Liver (tissue), 9 donors: ENCODE results near the gene NAT8L. TPM values are rescaled to one million over a fixed set of nuclear protein-coding genes. Genes with fewer than 3 reads are reported as not detected.
A peak's percentile ranks its signal among the peaks of the same experiment; 100 is the strongest.

Experiments used
- DNase-seq: peaks from one replicate; pipeline ENCODE4 v3.0.0-alpha.2; 2017; ENCODE audit warnings: low spot score
- H3K27ac ChIP-seq, 2 donors: one replicate each; pipeline ENCODE4 v1.7.0; 2013; ENCODE audit warnings: inconsistent platforms in 2 of 2, low read length in 2 of 2, control low read depth in 1 of 2, low read depth in 1 of 2, mild to moderate bottlenecking in 1 of 2
- H3K27me3 ChIP-seq, 4 donors: one replicate each; pipeline versions ENCODE4 v1.6.1 to v1.7.0; 2013; ENCODE audit warnings: low read length in 3 of 4, inconsistent platforms in 1 of 4, mild to moderate bottlenecking in 1 of 4, moderate library complexity in 1 of 4; ENCODE audit not compliant: control insufficient read depth in 4 of 4, insufficient read depth in 4 of 4
- H3K36me3 ChIP-seq, 4 donors: one replicate each; pipeline versions ENCODE4 v1.6.1 to v1.7.0; 2013; ENCODE audit warnings: low read length in 3 of 4, mild to moderate bottlenecking in 3 of 4, low read depth in 1 of 4, moderate library complexity in 1 of 4; ENCODE audit not compliant: control insufficient read depth in 4 of 4, insufficient read depth in 3 of 4
- H3K4me1 ChIP-seq, 4 donors: one replicate each; pipeline versions ENCODE4 v1.6.1 to v1.7.0; 2013; ENCODE audit warnings: low read length in 3 of 4, mild to moderate bottlenecking in 3 of 4, moderate library complexity in 1 of 4; ENCODE audit not compliant: control insufficient read depth in 4 of 4, insufficient read depth in 4 of 4
- H3K4me3 ChIP-seq, 3 donors: one replicate each; pipeline versions ENCODE4 v1.6.1 to v1.7.0; 2013; ENCODE audit warnings: low read length in 3 of 3, control low read depth in 1 of 3, low read depth in 1 of 3, mild to moderate bottlenecking in 1 of 3
- H3K9ac ChIP-seq, 2 donors: one replicate each; pipeline ENCODE4 v1.7.0; 2013; ENCODE audit warnings: low read length in 2 of 2, mild to moderate bottlenecking in 2 of 2, moderate library complexity in 2 of 2, control low read depth in 1 of 2, low read depth in 1 of 2
- H3K9me3 ChIP-seq, 4 donors: one replicate each; pipeline versions ENCODE4 v1.6.1 to v1.7.0; 2013; ENCODE audit warnings: low read length in 3 of 4; ENCODE audit not compliant: control insufficient read depth in 4 of 4
- EGR1 ChIP-seq, 2 donors: IDR thresholded peaks; 2 replicates each; pipeline ENCODE4 v1.6.1; 2016 to 2018; ENCODE audit warnings: antibody characterized with exemption in 2 of 2, low read depth in 2 of 2
- FOXA1 ChIP-seq: IDR thresholded peaks from 2 replicates; pipeline ENCODE4 v1.6.1; 2016; ENCODE audit warnings: antibody characterized with exemption
- FOXA2 ChIP-seq: IDR thresholded peaks from 2 replicates; pipeline ENCODE4 v1.6.1; 2016; ENCODE audit warnings: antibody characterized with exemption
- GABPA ChIP-seq, 2 donors: IDR thresholded peaks in 1 of 2; conservative IDR thresholded peaks in 1 of 2; 2 replicates each; pipeline ENCODE4 v1.6.1; 2016; ENCODE audit warnings: antibody characterized with exemption in 2 of 2, mild to moderate bottlenecking in 1 of 2, moderate library complexity in 1 of 2
- HNF4A ChIP-seq, 2 donors: conservative IDR thresholded peaks; 2 replicates each; pipeline ENCODE4 v1.6.1; 2016; ENCODE audit warnings: antibody characterized with exemption in 2 of 2, mild to moderate bottlenecking in 2 of 2
- HNF4G ChIP-seq: IDR thresholded peaks from 2 replicates; pipeline ENCODE4 v1.6.1; 2016; ENCODE audit warnings: antibody characterized with exemption
- JUND ChIP-seq, 2 donors: IDR thresholded peaks; 2 replicates each; pipeline ENCODE4 v1.6.1; 2016; ENCODE audit warnings: antibody characterized with exemption in 2 of 2
- NR2F2 ChIP-seq: IDR thresholded peaks from 2 replicates; pipeline ENCODE4 v1.6.1; 2016; ENCODE audit warnings: antibody characterized with exemption
- RAD21 ChIP-seq, 2 donors: IDR thresholded peaks; 2 replicates each; pipeline ENCODE4 v1.6.1; 2016; ENCODE audit warnings: antibody characterized with exemption in 2 of 2, mild to moderate bottlenecking in 2 of 2
- RXRA ChIP-seq, 2 donors: IDR thresholded peaks; 2 replicates each; pipeline ENCODE4 v1.6.1; 2017 to 2018; ENCODE audit warnings: antibody characterized with exemption in 2 of 2, mild to moderate bottlenecking in 1 of 2
- SP1 ChIP-seq: IDR thresholded peaks from 2 replicates; pipeline ENCODE4 v1.6.1; 2018; ENCODE audit warnings: antibody characterized with exemption, mild to moderate bottlenecking
- TAF1 ChIP-seq: conservative IDR thresholded peaks from 2 replicates; pipeline ENCODE4 v1.6.1; 2016; ENCODE audit warnings: antibody characterized with exemption, mild to moderate bottlenecking
- YY1 ChIP-seq: IDR thresholded peaks from 2 replicates; pipeline ENCODE4 v1.6.1; 2016; ENCODE audit warnings: antibody characterized with exemption, mild to moderate bottlenecking
- WGBS: extraction: QIAGEN DNeasy Blood & Tissue Kit; methylation state at CpG from one replicate; pipeline ENCODE4 v1.1.7; 2013; 5-methylcytosine and 5-hydroxymethylcytosine counted together
- polyA plus RNA-seq, 2 donors: library from polyadenylated mRNA; stranded (reverse) in 1 of 2; unstranded in 1 of 2; fragments of 200-250 nt in 1 of 2; fragments of >200 nt in 1 of 2; fragmentation: Nextera tagmentation in 1 of 2; extraction: Ambion mirVana in 1 of 2; gene quantifications; one replicate each; pipeline versions ENCODE4 v1.2.1 to v1.2.3, GENCODE V29; 2013 to 2015
- total RNA-seq, 2 donors: library from RNA; depleted of rRNA; stranded (reverse); fragments of >200 nt; gene quantifications; one replicate each; pipeline ENCODE4 v1.2.3, GENCODE V29; 2014
- TF ChIP-seq, protein P1 (sequence below): fragments of 150-350 bp; IDR thresholded peaks from 2 replicates; pipeline ENCODE4 v1.5.1; 2017; ENCODE audit warnings: improper control_type of control experiment, low read depth, low read length; ENCODE audit not compliant: missing input control
- TF ChIP-seq, protein P2 (sequence below): IDR thresholded peaks from 2 replicates; pipeline ENCODE4 v1.6.1; 2016; ENCODE audit warnings: antibody characterized with exemption, mild to moderate bottlenecking
- TF ChIP-seq, protein P3 (sequence below): IDR thresholded peaks from 2 replicates; pipeline ENCODE4 v1.6.1; 2016; ENCODE audit warnings: antibody characterized with exemption
- TF ChIP-seq, protein P4 (sequence below): IDR thresholded peaks from 2 replicates; pipeline ENCODE4 v1.6.1; 2016; ENCODE audit warnings: antibody characterized with exemption
- TF ChIP-seq, protein P5 (sequence below): IDR thresholded peaks from 2 replicates; pipeline ENCODE4 v1.6.1; 2016; ENCODE audit warnings: antibody characterized with exemption
- donor health status: healthy.
- donor health status: healthy.
- donor health status: healthy.
- donor health status: healthy.
- donor health status: healthy.

The NAT8L gene
- total and polyA plus RNA-seq, 4 donors: 0.07 to 0.09 (median 0.08) TPM; not detected in 1

DNA sequence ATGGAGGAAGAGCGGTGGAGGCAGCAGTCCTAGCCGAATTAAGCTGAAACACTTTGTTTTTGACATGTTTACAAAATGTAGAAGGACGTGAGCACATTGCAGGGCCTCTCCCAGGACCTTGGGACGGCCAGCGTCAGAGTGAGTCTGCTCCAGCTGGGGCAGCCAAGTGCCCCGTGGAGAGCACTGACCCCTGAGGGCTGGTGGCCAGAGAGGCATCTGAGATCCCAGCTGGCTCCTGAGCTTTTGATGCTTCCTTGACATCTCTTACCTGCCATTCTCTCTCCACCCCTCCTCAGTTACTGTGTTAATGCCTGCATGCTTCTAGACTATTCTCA, 24.7 kb downstream of the NAT8L start:
- H3K9me3 ChIP-seq: no peaks in the 10 kb centered on the region
- H3K9ac ChIP-seq: no peak overlapping the region
- TF ChIP-seq SP1 (peak; percentile 67), HNF4G (peak; percentile 38), FOXA1 (peak; percentile 59), YY1 (no peak), FOXA2 (peak; percentile 85), EGR1 (IDR thresholded peaks at IDR 0.05; ENCODE audit: low read depth in 2 of 2) (no peak), TAF1 (no peak), HNF4A (conservative IDR thresholded peaks at IDR 0.05) (peak; percentile 91 to 96), RAD21 (IDR thresholded peaks at IDR 0.05) (no peak), GABPA (IDR thresholded peaks at IDR 0.05 in 1 of 2, conservative IDR thresholded peaks at IDR 0.05 in 1 of 2) (no peak), NR2F2 (no peak), RXRA (IDR thresholded peaks at IDR 0.05) (peak; percentile 91 to 96), JUND (IDR thresholded peaks at IDR 0.05) (peak in 1 of 2 donors; percentile 76)
- TF ChIP-seq, protein P1, sequence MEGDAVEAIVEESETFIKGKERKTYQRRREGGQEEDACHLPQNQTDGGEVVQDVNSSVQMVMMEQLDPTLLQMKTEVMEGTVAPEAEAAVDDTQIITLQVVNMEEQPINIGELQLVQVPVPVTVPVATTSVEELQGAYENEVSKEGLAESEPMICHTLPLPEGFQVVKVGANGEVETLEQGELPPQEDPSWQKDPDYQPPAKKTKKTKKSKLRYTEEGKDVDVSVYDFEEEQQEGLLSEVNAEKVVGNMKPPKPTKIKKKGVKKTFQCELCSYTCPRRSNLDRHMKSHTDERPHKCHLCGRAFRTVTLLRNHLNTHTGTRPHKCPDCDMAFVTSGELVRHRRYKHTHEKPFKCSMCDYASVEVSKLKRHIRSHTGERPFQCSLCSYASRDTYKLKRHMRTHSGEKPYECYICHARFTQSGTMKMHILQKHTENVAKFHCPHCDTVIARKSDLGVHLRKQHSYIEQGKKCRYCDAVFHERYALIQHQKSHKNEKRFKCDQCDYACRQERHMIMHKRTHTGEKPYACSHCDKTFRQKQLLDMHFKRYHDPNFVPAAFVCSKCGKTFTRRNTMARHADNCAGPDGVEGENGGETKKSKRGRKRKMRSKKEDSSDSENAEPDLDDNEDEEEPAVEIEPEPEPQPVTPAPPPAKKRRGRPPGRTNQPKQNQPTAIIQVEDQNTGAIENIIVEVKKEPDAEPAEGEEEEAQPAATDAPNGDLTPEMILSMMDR: no peak
- TF ChIP-seq, protein P2, sequence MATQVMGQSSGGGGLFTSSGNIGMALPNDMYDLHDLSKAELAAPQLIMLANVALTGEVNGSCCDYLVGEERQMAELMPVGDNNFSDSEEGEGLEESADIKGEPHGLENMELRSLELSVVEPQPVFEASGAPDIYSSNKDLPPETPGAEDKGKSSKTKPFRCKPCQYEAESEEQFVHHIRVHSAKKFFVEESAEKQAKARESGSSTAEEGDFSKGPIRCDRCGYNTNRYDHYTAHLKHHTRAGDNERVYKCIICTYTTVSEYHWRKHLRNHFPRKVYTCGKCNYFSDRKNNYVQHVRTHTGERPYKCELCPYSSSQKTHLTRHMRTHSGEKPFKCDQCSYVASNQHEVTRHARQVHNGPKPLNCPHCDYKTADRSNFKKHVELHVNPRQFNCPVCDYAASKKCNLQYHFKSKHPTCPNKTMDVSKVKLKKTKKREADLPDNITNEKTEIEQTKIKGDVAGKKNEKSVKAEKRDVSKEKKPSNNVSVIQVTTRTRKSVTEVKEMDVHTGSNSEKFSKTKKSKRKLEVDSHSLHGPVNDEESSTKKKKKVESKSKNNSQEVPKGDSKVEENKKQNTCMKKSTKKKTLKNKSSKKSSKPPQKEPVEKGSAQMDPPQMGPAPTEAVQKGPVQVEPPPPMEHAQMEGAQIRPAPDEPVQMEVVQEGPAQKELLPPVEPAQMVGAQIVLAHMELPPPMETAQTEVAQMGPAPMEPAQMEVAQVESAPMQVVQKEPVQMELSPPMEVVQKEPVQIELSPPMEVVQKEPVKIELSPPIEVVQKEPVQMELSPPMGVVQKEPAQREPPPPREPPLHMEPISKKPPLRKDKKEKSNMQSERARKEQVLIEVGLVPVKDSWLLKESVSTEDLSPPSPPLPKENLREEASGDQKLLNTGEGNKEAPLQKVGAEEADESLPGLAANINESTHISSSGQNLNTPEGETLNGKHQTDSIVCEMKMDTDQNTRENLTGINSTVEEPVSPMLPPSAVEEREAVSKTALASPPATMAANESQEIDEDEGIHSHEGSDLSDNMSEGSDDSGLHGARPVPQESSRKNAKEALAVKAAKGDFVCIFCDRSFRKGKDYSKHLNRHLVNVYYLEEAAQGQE: peak; percentile 35
- TF ChIP-seq, protein P3, sequence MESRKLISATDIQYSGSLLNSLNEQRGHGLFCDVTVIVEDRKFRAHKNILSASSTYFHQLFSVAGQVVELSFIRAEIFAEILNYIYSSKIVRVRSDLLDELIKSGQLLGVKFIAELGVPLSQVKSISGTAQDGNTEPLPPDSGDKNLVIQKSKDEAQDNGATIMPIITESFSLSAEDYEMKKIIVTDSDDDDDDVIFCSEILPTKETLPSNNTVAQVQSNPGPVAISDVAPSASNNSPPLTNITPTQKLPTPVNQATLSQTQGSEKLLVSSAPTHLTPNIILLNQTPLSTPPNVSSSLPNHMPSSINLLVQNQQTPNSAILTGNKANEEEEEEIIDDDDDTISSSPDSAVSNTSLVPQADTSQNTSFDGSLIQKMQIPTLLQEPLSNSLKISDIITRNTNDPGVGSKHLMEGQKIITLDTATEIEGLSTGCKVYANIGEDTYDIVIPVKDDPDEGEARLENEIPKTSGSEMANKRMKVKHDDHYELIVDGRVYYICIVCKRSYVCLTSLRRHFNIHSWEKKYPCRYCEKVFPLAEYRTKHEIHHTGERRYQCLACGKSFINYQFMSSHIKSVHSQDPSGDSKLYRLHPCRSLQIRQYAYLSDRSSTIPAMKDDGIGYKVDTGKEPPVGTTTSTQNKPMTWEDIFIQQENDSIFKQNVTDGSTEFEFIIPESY: no peak
- TF ChIP-seq, protein P4, sequence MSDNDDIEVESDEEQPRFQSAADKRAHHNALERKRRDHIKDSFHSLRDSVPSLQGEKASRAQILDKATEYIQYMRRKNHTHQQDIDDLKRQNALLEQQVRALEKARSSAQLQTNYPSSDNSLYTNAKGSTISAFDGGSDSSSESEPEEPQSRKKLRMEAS: no peak
- TF ChIP-seq, protein P5, sequence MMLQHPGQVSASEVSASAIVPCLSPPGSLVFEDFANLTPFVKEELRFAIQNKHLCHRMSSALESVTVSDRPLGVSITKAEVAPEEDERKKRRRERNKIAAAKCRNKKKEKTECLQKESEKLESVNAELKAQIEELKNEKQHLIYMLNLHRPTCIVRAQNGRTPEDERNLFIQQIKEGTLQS: no peak
- 35% methylated on average over 6 of the region's 6 CpGs for WGBS
- DNase-seq: no peak
- no peak overlapping the region for H3K4me3 ChIP-seq
- no peaks in the 10 kb centered on the region for H3K27me3 ChIP-seq
- peaks cover 7 to 24% (median 18%) of the 10 kb centered on the region in 4 donors for H3K4me1 ChIP-seq
- no peaks in the 10 kb centered on the region for H3K36me3 ChIP-seq
- H3K27ac ChIP-seq: peak overlapping the region; percentile 74 to 90
